GM12892 (cell line): ENCODE results near the gene CHST14.

Source experiments
- DNase-seq: peaks from one replicate; pipeline ENCODE4 v3.0.0; 2011; ENCODE audit not compliant: insufficient read length
- FAIRE-seq: peaks from 2 replicates; lab custom pipeline; 2011; peaks lifted over from hg19 to GRCh38; lab: Jason Lieb, UNC
- POLR2A ChIP-seq: IDR thresholded peaks from 2 replicates; pipeline ENCODE4 v1.6.1; 2011; ENCODE audit warnings: low read depth, low read length, control low read depth
- POLR2AphosphoS5 ChIP-seq: IDR thresholded peaks from 2 replicates; pipeline ENCODE4 v1.6.1; 2011; ENCODE audit warnings: low read depth, low read length, control low read depth
- TAF1 ChIP-seq: IDR thresholded peaks from 2 replicates; pipeline ENCODE4 v1.6.1; 2011; ENCODE audit warnings: low read depth, mild to moderate bottlenecking, control low read depth, low read length, borderline replicate concordance

Gene CHST14

DNA sequence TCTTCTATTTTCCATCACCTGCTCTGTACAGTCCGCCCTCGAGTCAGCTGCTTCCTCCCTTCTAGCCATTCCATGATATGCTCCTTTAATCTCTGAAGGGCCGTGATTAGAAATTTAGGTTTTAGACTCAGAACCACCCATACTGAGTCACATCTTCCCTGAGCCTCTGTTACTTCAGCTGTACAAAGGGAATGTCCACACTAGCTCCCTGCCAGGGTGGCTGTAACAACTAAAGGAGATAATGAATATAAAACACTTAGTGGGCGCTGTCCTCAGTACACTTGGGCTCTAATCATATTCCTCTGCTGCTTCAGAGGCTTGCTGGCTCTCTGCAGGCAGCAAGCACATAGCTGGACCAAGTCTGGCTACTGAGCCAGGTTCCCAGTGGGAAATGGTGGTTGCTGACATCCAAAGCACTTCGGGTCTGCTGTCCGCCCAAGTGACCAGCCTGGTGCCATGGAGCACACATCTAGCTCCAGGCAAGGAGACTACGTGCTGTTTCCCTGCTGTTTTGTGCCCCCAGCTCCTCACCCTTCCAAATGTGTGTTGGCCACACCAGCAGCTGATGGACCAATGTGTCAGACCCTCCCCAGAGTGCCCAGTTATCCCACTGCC lies 901 bp upstream of the CHST14 start:
- FAIRE-seq (no peak), DNase-seq (no peak)
- TF ChIP-seq POLR2A = no peak
- no peak for TF ChIP-seq TAF1
- TF ChIP-seq POLR2AphosphoS5 = no peak

DNA sequence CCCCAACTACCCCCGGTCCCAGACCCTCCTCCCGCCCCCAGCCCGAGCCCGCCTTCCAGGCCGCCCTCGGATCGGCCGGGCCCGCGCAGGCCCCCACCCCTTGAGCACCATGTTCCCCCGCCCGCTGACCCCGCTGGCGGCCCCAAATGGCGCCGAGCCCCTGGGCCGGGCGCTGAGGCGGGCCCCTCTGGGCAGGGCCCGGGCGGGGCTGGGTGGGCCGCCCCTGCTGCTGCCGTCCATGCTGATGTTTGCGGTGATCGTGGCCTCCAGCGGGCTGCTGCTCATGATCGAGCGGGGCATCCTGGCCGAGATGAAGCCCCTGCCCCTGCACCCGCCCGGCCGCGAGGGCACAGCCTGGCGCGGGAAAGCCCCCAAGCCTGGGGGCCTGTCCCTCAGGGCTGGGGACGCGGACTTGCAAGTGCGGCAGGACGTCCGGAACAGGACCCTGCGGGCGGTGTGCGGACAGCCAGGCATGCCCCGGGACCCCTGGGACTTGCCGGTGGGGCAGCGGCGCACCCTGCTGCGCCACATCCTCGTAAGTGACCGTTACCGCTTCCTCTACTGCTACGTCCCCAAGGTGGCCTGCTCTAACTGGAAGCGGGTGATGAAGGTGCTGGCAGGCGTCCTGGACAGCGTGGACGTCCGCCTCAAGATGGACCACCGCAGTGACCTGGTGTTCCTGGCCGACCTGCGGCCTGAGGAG lies 472 bp downstream of the CHST14 start:
- FAIRE-seq = peak; percentile 70
- peak; percentile 38; the same call in 1 of the 2 replicates for TF ChIP-seq POLR2A
- no peak for TF ChIP-seq POLR2AphosphoS5
- DNase-seq = peak; percentile 44

DNA sequence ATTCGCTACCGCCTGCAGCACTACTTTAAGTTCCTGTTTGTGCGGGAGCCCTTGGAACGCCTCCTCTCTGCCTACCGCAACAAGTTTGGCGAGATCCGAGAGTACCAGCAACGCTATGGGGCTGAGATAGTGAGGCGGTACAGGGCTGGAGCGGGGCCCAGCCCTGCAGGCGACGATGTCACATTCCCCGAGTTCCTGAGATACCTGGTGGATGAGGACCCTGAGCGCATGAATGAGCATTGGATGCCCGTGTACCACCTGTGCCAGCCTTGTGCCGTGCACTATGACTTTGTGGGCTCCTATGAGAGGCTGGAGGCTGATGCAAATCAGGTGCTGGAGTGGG lies 995 bp downstream of the CHST14 start:
- DNase-seq = no peak
- FAIRE-seq = no peak
- TF ChIP-seq TAF1 (no peak), POLR2AphosphoS5 (no peak), POLR2A (no peak)

GRCh38 chr15:40472171-40472727 lies 1.5 kb downstream of the CHST14 start:
- no peak for FAIRE-seq
- TF ChIP-seq POLR2AphosphoS5 (no peak), POLR2A (no peak)

DNA sequence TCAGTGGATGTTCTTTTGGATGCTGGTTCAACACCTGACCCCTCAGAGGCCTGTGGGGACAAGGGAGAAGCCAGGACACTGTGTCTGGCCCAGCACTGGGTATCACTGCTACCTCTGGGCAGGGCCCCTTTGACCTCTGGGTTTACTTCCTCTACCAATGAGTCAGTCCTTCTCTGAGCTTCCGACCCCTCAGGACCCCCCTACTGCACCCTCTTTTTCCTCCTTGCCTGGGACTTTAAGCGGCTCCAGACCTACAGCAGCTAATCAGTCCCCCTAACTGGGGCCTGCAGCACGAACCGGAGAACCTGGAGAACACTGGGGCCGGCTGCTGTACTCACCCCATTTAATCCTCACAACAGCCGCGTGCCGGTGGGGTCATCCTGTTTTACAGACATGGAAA lies 3.8 kb downstream of the CHST14 start:
- DNase-seq (no peak), FAIRE-seq (no peak)
- TF ChIP-seq POLR2A = no peak
- TF ChIP-seq POLR2AphosphoS5 = no peak
- no peak for TF ChIP-seq TAF1

More at GRCh38 chr15:40472171-40472727, 1.5 kb downstream of the CHST14 start:
- DNase-seq = no peak

- TF ChIP-seq POLR2A (no peak), POLR2AphosphoS5 (no peak), TAF1 (no peak)
- no peak for DNase-seq
- no peak for FAIRE-seq
Observed at GRCh38 chr15:40477642-40478327, 7.0 kb downstream of the CHST14 start.

DNA sequence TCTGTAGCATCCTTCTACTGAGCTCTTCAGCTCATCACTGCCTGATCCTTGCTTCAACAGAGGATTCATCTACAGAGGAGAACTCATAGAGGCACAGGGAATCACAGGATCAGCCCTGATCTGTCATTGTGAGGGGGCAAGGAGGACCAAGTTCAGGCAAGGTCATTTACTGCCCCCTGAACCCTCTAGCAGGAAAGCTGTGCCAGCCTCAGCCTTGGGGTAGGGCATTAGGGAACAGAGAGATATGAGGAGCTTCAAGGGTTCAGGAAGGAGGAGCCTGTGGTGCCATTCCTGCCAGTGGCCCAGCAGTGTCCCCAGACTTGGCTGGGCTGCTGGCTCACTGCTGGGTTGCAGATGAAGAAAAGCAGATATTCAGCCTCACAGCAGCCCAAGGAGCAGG lies 8.2 kb downstream of the CHST14 start:
- no peak for DNase-seq
- FAIRE-seq = no peak
- TF ChIP-seq POLR2AphosphoS5 = no peak
- TF ChIP-seq TAF1 = no peak
- no peak for TF ChIP-seq POLR2A

- TF ChIP-seq POLR2A (no peak), POLR2AphosphoS5 (no peak), TAF1 (no peak)
- DNase-seq = no peak
- no peak for FAIRE-seq
Observed at GRCh38 chr15:40481341-40482074, 10.7 kb downstream of the CHST14 start.

- no peak for DNase-seq
- no peak for FAIRE-seq
- no peak for TF ChIP-seq POLR2A
- no peak for TF ChIP-seq TAF1
- no peak for TF ChIP-seq POLR2AphosphoS5
Observed at GRCh38 chr15:40483919-40484318, 13.1 kb downstream of the CHST14 start.

DNA sequence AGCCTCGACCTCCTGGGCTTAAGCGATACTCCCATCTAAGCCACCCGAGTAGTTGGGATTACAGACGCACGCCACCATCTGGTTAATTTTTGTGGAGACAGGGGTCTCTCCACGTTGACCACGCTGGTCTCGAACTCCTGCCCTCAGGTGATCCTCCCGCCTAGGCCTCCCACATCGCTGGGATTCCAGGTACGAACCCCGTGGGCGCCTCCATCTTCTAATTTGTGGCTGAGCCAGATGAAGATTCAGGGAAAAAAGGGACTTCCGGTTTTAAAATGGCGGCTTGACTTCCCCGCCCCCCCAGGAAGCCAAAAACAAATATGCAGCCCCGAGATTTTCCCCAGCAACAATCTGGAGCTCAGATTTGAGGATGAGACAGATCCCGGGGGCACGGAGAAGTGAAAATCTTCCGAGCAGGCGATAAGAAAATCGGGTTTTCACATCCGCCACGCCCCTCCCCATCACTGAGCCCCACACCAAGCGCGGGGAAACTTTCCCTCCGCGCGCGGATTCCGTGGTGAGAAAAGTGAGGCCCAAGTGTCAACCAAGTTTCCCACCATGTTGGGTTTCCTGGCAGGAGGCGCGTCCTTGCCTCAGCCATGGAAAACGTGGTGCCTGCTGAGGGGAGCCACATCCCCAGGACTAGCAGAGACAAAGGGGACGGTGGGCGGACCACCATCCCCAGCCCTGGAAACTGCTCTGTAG lies 15.4 kb downstream of the CHST14 start:
- DNase-seq = no peak

More for the DNA sequence above, 15.4 kb downstream of the CHST14 start:
- no peak for FAIRE-seq
- no peak for TF ChIP-seq TAF1
- no peak for TF ChIP-seq POLR2AphosphoS5
- no peak for TF ChIP-seq POLR2A
